HEK293T (cell line): ENCODE measurements around the gene TPTE2.
"Not testable (repeated sequence)": the region's sequence is repeated elsewhere in the genome, so short reads cannot be mapped to it uniquely, and the experiment has no call there.

Source experiments
- CTCF ChIA-PET: fragments of 350-600 bp; formaldehyde crosslinking; extraction: SDS; loops from one replicate; lab custom pipeline; 2021; ENCODE audit warnings: antibody characterized with exemption, inconsistent platforms; lab: Yijun Ruan, JAX
- POLR2A ChIA-PET: fragments of 350-600 bp; formaldehyde crosslinking; extraction: SDS; loops from one replicate; lab custom pipeline; 2020; ENCODE audit warnings: antibody characterized with exemption, inconsistent platforms; lab: Yijun Ruan, JAX
- DNase-seq: peaks from one replicate; pipeline ENCODE4 v3.0.0; 2012; ENCODE audit warnings: mixed read lengths; ENCODE audit errors: extremely low spot score
- ARNT ChIP-seq: fragments of 450-650 bp; IDR thresholded peaks from 2 replicates; pipeline ENCODE4 v1.6.1; 2017; ENCODE audit warnings: mild to moderate bottlenecking
- BHLHE40 ChIP-seq: fragments of 450-650 bp; IDR thresholded peaks from 2 replicates; pipeline ENCODE4 v1.6.1; 2016; ENCODE audit warnings: mild to moderate bottlenecking, moderate library complexity, borderline replicate concordance
- CTBP1 ChIP-seq: fragments of 450-650 bp; IDR thresholded peaks from 2 replicates; pipeline ENCODE4 v1.6.1; 2016; ENCODE audit warnings: borderline replicate concordance
- ELF4 ChIP-seq: fragments of 450-650 bp; IDR thresholded peaks from 2 replicates; pipeline ENCODE4 v1.6.1; 2017; ENCODE audit warnings: antibody characterized with exemption
- FOXA1 ChIP-seq: fragments of 450-650 bp; IDR thresholded peaks from 2 replicates; pipeline ENCODE4 v1.6.1; 2016; ENCODE audit warnings: mild to moderate bottlenecking
- FOXK2 ChIP-seq: fragments of 450-650 bp; IDR thresholded peaks from 2 replicates; pipeline ENCODE4 v1.6.1; 2016; ENCODE audit warnings: mild to moderate bottlenecking
- FOXM1 ChIP-seq: fragments of 450-650 bp; IDR thresholded peaks from 2 replicates; pipeline ENCODE4 v1.6.1; 2017; ENCODE audit warnings: mild to moderate bottlenecking, borderline replicate concordance
- HDGF ChIP-seq: fragments of 450-650 bp; IDR thresholded peaks from 2 replicates; pipeline ENCODE4 v1.6.1; 2017; ENCODE audit warnings: antibody characterized with exemption, borderline replicate concordance
- L3MBTL2 ChIP-seq: fragments of 450-650 bp; conservative IDR thresholded peaks from 2 replicates; pipeline ENCODE4 v1.6.1; 2016; ENCODE audit warnings: mild to moderate bottlenecking
- LEF1 ChIP-seq: fragments of 450-650 bp; IDR thresholded peaks from 2 replicates; pipeline ENCODE4 v1.6.1; 2017; ENCODE audit warnings: mild to moderate bottlenecking, borderline replicate concordance
- NFRKB ChIP-seq: fragments of 450-650 bp; IDR thresholded peaks from 2 replicates; pipeline ENCODE4 v1.6.1; 2016; ENCODE audit warnings: mild to moderate bottlenecking, moderate library complexity
- SP1 ChIP-seq: fragments of 450-650 bp; IDR thresholded peaks from 2 replicates; pipeline ENCODE4 v1.6.1; 2017
- SUZ12 ChIP-seq: fragments of 450-650 bp; IDR thresholded peaks from 2 replicates; pipeline ENCODE4 v1.6.1; 2016; ENCODE audit warnings: mild to moderate bottlenecking
- TARDBP ChIP-seq: fragments of 450-650 bp; IDR thresholded peaks from 2 replicates; pipeline ENCODE4 v1.6.1; 2016
- ZNF384 ChIP-seq: fragments of 450-650 bp; IDR thresholded peaks from 2 replicates; pipeline ENCODE4 v1.6.1; 2016
- TF ChIP-seq, protein P1 (sequence below): fragments of 450-650 bp; IDR thresholded peaks from 2 replicates; pipeline ENCODE4 v1.6.1; 2016

The TPTE2 gene

DNA sequence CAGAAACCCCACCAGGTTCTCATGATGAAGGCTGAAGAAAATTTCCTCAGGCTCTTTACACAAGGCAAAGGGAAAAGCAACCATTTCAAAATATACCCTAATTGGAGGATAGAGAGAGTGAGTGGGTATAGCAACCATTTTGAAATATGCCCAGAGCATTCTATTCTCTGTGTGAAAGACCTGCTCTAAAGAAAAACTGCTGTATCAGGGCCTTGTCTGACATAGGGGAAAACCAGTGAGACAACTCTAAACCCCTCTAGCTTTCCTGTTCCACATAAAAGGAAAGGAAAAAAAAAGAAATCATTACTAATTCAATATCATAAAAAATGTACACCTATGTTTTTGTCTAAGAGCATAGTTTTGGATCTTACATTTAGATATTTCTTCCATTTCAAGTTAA, 42.3 kb downstream of the TPTE2 start:
- DNase-seq: no peak
- ChIA-PET CTCF (no interaction called here), POLR2A (no interaction called here)
- TF ChIP-seq FOXM1 (no peak), ZNF384 (no peak), SP1 (no peak), FOXA1 (no peak), NFRKB (no peak), LEF1 (no peak), ARNT (no peak), SUZ12 (no peak), FOXK2 (no peak), CTBP1 (no peak), HDGF (no peak), TARDBP (no peak), ELF4 (no peak), BHLHE40 (no peak), L3MBTL2 (no peak)
- TF ChIP-seq, protein P1, sequence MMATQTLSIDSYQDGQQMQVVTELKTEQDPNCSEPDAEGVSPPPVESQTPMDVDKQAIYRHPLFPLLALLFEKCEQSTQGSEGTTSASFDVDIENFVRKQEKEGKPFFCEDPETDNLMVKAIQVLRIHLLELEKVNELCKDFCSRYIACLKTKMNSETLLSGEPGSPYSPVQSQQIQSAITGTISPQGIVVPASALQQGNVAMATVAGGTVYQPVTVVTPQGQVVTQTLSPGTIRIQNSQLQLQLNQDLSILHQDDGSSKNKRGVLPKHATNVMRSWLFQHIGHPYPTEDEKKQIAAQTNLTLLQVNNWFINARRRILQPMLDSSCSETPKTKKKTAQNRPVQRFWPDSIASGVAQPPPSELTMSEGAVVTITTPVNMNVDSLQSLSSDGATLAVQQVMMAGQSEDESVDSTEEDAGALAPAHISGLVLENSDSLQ: no peak

DNA sequence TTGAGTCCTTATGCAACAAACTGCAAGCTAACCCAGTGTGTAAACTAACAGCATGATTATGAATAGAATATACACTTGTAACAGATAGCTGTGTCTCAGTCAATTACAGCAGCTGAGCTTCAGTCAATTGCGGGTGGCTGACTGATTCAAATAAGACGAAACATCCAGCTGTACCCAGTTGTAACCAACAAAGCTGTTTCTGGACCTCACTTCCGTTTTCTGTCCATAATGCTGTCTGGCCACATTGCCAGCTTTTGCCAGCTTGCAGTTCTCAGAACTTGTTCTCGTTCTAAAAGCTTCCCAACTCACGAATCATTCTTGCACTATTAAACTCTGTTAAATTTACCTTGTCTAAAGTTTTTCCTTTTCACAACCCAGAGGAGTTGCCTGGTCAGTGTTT, 53.7 kb downstream of the TPTE2 start:
- DNase-seq, CTCF ChIA-PET, POLR2A ChIA-PET: not testable (repeated sequence)

DNA sequence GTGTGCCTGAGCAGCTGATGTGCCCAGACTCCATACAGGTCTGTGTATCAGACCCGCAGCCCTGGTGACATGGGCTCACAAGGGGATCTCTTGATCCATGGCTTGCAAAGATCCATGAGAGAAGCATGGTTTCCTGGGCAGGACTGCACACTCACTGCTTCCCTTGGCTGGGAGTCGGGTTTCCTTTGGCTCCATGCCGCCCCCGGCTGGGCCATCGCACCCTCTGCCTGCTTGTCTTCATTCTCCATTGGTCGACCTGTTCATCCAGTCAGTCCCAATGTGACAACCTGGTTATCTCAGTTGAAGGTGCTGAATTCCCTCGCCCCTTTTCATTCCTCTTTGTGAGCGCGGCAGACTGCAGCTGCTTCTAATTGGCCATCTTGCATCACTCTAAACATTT, 101.2 kb downstream of the TPTE2 start:
- POLR2A ChIA-PET, CTCF ChIA-PET, DNase-seq: not testable (repeated sequence)

DNA sequence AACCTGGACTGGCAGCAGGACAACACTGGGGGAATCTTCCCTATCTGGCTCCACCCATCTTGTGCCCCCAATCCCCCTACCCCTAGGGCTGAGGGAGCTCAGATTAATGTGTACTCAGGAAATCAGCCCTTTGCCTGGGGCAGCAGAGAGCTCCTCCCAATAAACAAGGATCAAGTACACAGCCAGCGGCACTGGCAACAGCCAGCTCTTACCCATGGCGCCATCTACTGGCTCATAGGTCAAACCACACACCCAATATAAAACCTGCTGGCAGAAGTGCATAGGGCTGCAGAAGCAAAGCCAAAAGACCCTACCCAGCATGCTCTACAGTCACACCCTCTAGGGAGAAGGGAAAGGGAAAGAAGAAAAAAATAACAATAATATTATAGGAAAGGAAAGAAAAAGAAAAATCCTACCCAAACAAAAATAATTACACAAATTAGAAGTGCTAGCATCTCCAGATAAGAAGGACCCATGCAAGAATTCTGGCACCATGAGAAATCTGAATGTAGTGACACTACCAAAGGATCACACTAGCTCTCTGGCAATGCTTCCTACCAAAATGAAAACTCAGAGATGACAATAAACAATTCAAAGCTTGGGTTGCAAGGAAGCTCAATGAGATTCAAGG, 122.2 kb downstream of the TPTE2 start:
- CTCF ChIA-PET, DNase-seq, POLR2A ChIA-PET: not testable (repeated sequence)

DNA sequence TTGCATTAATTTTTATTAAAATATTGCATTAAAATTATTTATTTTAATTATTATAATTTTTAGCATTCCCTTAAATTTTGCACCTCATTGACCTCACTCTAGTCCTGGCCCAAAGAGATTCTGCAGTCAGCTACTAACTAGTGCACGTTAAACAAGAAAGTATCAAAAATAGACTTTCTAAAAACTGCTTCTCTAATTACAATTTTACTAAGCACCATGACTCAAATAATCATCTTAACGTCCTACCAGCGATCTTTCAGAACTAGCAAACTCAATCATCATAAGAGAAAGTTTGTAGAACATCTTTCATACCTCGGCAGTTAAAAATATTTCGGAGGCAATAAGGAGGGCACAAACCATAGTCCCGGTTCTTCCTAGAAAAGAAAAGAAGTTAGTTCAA, 123.6 kb downstream of the TPTE2 start:
- DNase-seq, CTCF ChIA-PET, POLR2A ChIA-PET: not testable (repeated sequence)

DNA sequence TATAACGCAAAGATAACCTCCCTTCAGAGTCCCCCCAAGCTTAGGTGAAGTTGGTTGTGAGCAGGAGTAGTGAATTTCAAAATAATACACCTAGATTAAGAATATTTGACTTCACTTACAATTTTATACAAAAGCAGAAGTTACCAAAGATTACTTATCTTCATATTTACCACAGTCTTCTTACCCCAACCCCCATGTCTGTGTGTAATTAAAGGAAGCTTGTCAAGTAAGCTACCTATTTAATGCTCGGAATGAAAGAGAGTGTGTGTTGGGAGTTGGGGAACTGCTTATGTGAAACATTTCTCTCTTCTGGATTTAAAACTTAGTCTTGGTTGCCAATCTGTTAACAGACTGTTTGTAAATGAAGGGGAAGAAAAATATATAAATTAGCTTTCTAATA, 139.1 kb downstream of the TPTE2 start:
- CTCF ChIA-PET, DNase-seq, POLR2A ChIA-PET: not testable (repeated sequence)

DNA sequence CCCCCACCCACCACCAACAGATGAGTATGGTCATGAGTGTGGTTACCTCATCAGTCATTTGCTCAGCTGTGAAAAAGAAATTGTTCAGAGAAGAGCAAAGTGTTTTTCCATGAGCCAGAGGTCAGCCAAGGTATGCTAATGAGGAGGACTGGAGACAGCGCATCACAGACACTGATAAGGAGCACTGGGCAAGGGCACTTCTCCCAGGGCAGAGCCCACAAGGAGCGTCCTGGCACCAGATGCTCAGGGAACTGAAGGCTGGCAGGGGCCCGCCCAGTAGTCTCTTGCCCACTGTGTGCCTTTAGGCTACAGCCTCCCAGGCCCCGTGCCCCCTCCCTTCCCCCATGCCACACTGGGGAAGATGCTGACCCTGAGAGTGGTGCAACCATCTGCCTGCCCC, 148.8 kb downstream of the TPTE2 start:
- DNase-seq, CTCF ChIA-PET, POLR2A ChIA-PET: not testable (repeated sequence)

DNA sequence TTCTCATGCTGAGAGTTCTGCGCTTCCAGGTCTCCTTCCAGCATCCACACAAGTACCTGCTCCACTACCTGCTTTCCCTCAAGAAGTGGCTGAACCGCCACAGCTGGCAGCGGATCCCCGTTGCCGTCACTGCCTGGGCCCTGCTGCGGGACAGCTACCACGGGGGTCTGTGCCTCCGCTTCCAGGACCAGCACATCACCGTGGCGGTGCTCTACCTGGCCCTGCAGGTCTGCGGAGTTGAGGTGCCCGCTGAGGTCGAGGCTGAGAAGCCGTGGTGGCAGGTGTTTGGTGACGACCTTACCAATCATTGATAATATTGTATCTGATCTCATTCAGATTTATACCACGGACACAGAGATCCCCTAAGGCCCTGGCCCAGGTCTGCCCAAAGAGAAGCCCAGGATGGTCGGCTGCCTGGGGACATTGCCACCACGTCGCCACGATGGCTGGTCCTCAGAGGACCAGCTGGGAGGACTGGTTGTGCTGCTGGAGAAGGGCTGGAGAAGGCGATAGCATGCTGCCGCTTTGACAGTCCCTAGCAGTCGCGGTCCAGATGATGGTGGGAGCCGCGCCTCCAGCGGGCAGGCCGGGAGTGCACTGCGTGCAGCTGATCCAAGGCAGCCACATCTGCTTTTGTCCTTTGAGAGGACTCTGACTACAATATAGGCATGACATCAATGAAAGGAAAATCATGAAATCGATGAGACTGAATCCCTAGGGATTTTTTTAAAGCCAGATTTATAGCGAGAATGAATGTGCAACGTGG, 178.4 kb downstream of the TPTE2 start:
- DNase-seq, CTCF ChIA-PET, POLR2A ChIA-PET: not testable (repeated sequence)

DNA sequence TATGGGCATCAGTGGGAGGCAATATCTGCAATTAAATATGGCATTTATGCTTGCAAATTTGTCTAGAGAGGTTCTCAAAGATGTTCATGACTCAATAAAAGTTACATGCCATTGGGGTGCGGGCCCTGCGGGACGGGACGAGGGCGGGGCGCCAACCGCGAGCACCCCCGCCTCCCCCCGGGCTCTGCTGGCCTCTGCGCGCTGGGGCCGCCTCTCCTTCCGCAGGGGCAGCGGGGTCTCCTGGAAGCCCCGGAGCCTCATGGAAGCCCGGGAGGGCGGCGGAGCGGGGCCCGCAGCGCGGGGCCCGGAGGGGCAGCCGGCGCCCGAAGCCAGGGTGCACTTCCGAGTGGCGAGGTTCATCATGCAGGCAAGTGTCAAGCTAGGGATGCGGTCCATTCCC, 179.2 kb downstream of the TPTE2 start:
- ChIA-PET CTCF (no interaction called here), POLR2A (no interaction called here)
- no peak for TF ChIP-seq L3MBTL2
- TF ChIP-seq FOXA1: no peak
- TF ChIP-seq ARNT: no peak
- TF ChIP-seq FOXM1: no peak
- TF ChIP-seq NFRKB: no peak
- no peak for TF ChIP-seq LEF1
- TF ChIP-seq CTBP1: no peak
- TF ChIP-seq, protein P1: no peak
- TF ChIP-seq SP1: no peak
- TF ChIP-seq SUZ12: no peak
- no peak for TF ChIP-seq HDGF
- no peak for TF ChIP-seq ZNF384
- no peak for TF ChIP-seq FOXK2
- TF ChIP-seq TARDBP: no peak
- no peak for TF ChIP-seq ELF4
- TF ChIP-seq BHLHE40: no peak
- DNase-seq: no peak
